HG02798 (cell line): ENCODE data around the gene BRDT.
"Not testable (repeated sequence)": the region's sequence is repeated elsewhere in the genome, so short reads cannot be mapped to it uniquely, and the experiment has no call there.

Source experiments
- ATAC-seq: cut with Tn5 transposase; IDR thresholded peaks from one replicate; pipeline ENCODE4 v1.9.1; 2021; ENCODE audit warnings: mild to moderate bottlenecking; ENCODE audit not compliant: unreplicated experiment, poor library complexity

The BRDT gene

GRCh38 chr1:91980663-91981062, 31.5 kb downstream of the BRDT start:
- no peak for ATAC-seq

GRCh38 chr1:91981996-91982609, 32.9 kb downstream of the BRDT start:
- ATAC-seq = no peak

GRCh38 chr1:91993256-91993655, 44.1 kb downstream of the BRDT start:
- no peak for ATAC-seq

GRCh38 chr1:91997607-91998195, 48.5 kb downstream of the BRDT start:
- ATAC-seq = no peak

GRCh38 chr1:92004129-92004528, 54.9 kb downstream of the BRDT start:
- ATAC-seq = no peak

GRCh38 chr1:92013923-92014322, 64.7 kb downstream of the BRDT start:
- no peak for ATAC-seq

- no peak for ATAC-seq
Observed at GRCh38 chr1:92016720-92017316, 67.6 kb downstream of the BRDT start.

- no peak for ATAC-seq
Observed at GRCh38 chr1:92017656-92018055, 68.5 kb downstream of the BRDT start.

GRCh38 chr1:92026042-92026441, 76.8 kb downstream of the BRDT start:
- not testable (repeated sequence) for ATAC-seq

GRCh38 chr1:92026806-92027205, 77.6 kb downstream of the BRDT start:
- ATAC-seq = no peak

- ATAC-seq = no peak
Observed at GRCh38 chr1:92029241-92029922, 80.2 kb downstream of the BRDT start.

- no peak for ATAC-seq
Observed at GRCh38 chr1:92030656-92031107, 81.5 kb downstream of the BRDT start.

GRCh38 chr1:92031281-92032110, 82.3 kb downstream of the BRDT start:
- ATAC-seq = no peak

- no peak for ATAC-seq
Observed at GRCh38 chr1:92037400-92037799, 88.2 kb downstream of the BRDT start.

- ATAC-seq = no peak
Observed at GRCh38 chr1:92038695-92039346, 89.6 kb downstream of the BRDT start.

GRCh38 chr1:92040971-92041370, 91.8 kb downstream of the BRDT start:
- ATAC-seq = no peak

GRCh38 chr1:92043621-92044020, 94.4 kb downstream of the BRDT start:
- ATAC-seq = no peak

- no peak for ATAC-seq
Observed at GRCh38 chr1:92045766-92046495, 96.7 kb downstream of the BRDT start.

GRCh38 chr1:92051948-92052347, 102.7 kb downstream of the BRDT start:
- ATAC-seq = no peak
